CD4-positive, alpha-beta T cell treated with Interferon gamma for 1 hour (primary cell): ENCODE results near the gene SETD3.
"Not testable (repeated sequence)": the region's sequence is repeated elsewhere in the genome, so short reads cannot be mapped to it uniquely, and the experiment has no call there.

Experiments
- DNase-seq: peaks from one replicate; pipeline ENCODE4 v3.0.0-alpha.2; 2020

Gene SETD3

DNA sequence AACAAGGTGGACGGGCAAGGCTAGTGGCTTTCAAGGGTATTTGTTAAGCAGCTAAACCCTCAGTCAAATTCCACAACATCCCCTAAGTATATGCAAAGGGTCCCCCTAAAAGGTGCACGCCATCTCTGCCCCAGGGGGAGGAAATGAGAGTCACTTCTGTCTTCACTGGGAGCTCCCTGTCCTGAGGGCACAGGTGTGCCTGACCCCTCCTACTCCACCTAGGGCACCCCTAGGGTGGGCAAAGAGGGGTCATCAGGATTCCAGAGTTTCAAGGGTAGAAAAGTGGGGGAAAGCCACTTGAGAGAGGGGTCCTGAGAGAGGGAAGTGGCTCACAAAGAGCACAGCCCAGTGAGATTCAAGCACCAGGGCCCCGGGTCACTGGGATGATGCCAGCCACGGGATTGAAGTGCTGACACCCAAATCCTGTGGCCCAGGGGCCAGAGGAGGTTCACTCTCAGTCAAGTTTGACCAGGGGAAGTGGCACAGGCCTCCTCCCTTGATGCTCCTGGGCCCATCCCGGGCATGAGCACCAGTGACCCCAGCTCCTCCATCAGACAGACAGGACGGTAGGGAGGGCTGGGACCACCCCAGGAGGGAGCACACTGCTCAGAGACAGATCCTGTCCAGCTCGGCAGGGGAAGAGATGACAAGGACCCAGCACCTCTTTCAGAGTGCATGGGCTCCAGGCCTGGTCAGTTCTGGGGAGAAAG is 126.3 kb downstream of the SETD3 start:
- no peak for DNase-seq

DNA sequence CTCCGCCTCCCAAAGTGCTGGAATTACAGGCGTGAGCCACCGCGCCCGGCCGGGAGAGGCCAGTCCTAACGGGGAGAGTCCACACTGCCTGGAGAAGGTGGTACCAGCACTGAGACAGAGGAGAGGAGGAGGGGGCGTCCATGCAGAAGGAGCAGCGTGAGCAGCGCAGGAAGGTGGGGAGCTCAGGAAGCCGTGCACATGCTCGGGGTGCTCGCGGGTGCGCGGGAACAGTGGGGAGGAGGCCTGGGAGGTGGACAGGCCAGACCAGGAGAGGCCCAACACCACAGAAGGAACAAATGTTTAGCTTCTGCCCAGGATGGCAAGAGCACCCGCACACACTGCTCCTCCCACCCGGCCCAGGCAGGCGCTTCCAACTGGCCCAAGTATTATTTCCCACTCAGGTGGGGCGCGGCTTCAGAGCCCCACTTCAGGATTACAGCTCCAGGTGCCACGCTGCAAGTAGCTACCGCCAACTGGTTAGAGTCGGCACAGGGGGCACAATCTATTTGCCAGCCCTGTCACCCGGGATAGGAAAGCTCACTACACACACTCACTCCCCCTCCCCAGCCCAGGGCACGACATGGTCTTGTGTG is 127.9 kb downstream of the SETD3 start:
- DNase-seq: no peak

DNA sequence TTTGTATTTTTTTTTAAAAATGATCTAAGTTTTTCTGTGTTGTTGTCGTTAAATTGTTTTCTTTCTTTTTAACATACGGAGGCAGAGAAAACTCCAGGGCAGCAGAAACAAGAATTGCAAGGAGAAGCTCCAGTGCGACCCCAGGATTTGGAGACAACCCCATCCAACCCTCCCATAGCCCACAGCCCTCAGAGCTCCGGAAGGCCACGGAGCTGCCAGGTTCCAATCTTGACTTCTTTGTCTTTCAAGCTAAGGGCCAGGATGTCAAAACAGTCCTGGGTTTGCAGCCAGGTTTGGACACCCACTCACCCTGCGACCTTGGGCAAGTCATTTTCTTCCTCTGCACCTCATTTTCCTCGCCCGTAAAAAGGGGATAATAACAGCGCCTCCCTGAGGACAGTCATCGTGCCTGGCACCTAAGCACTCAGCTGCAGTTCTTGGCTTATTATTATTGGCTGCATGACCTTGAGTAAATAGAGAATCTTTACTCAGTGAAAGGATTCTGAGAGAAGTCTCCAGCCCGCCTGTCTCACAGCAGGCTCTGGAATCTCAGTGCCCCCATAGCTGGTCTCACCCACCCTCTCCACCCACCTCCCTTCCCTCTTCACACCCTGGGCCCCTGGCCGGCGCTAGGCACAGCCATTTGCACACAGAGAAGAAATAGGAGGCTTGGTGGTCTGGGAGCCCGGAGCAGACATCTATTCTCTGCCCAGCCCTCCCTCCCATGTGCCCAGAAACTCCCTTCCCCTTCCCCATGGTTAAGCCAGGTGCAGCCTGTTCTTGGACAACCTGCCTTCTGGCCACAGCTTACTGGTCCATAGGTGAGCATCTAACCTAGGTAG is 129.3 kb downstream of the SETD3 start:
- no peak for DNase-seq

DNA sequence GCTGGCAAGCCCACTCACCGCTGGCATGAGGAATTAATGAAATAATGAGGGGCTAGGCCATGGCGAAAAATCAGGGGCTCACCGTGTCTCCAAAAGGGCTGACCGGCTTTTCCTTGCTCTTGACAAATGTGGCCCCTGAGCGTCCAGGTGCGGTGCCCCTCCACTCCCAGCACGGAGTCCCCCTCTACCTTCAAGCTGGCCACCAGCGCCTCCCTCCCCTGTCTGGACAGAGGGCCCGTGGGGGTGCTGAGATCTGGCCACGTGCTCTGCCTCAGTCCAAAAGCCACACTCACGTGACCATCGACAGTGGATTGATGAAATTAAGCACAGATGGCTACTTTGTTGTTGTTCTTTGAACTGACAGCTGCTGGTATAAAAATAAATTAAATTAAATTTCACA is 129.9 kb downstream of the SETD3 start:
- no peak for DNase-seq

DNA sequence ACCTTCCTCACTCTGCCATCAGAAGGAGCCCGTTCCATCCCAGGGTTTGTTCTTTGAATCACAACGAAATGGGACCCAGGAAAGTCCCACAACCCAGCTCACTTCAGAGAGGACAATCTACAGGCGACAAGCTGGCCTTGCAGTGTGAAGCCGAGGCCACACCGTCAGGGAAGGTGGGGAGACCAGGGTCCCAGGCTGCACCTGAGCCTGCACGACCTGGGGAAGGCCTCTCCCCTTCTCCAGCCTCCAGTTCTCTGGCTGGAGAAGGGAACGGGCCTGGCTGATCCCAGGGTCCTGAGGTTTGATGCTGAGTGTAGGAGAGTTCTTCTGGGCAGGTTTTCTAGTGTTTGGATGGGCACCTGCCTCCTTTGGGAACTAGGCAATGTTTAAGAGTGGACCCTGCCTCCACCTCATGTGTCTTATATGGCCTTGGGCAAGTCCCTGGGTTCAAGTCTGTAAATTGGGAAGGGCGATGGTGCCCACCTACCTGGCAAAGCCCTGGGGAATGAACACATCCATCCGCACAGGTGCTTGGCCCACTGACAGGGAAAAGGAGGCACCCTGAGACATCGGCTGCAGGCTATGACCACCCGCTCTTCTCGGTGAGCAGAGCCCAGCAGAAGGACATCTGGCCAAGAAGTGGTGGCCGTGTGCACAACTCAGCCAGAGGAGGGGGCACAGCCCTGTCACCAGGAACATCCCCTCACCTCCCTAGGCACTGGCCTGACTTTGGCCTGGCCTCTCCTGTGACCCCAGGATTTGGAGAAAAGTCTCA is 130.8 kb downstream of the SETD3 start:
- no peak for DNase-seq

DNA sequence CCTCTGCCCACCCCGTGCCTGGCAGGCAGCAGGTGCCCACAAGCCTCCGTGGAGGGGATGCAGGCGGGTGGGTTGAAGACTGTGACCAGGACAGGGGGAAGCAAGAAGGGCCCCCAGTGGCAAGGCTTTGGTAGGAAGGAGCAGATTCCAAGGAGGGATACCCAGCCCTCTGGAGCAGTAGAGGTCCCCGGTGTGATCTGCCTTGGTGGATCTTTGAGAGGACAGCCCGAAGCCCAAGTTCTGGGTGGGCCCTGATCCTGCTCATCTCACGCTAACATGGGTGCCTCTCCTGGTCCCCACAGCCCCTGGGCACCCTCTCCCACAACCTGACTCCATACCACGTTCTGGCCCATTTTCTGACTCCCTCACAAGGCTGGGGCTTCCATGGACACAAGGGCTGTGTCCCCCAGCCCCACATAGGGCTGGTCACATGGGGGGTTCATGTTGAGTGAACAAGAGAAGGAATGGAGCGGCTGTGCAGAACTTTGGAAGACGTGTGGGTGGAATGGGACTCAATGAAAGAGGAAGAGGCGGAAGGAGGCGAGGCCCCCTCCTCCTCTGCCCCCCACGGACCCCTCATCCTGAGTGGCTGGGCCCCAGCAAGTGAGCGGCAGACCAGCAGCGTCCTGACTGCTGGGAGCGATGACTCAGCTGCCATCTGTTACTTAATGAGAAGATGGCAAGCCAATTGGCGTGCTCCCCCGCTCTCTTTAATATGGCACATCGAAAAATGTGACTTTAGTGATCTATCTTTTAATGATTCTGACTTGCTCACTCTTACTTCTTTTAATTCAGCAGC is 131.6 kb downstream of the SETD3 start:
- no peak for DNase-seq

DNA sequence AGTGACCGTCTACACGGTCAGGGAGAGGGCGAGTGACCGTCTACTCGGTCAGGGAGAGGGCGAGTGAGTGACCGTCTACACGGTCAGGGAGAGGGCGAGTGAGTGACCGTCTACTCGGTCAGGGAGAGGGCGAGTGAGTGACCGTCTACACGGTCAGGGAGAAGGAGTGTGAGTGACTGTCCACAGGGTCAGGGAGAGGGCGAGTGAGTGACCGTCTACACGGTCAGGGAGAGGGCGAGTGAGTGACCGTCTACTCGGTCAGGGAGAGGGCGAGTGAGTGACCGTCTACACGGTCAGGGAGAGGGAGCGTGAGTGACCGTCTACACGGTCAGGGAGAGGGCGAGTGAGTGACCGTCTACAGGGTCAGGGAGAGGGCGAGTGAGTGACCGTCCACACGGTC is 132.4 kb downstream of the SETD3 start:
- DNase-seq: not testable (repeated sequence)
